ENCODE data around the gene CDC42.

- TF ChIP-seq, protein P1, sequence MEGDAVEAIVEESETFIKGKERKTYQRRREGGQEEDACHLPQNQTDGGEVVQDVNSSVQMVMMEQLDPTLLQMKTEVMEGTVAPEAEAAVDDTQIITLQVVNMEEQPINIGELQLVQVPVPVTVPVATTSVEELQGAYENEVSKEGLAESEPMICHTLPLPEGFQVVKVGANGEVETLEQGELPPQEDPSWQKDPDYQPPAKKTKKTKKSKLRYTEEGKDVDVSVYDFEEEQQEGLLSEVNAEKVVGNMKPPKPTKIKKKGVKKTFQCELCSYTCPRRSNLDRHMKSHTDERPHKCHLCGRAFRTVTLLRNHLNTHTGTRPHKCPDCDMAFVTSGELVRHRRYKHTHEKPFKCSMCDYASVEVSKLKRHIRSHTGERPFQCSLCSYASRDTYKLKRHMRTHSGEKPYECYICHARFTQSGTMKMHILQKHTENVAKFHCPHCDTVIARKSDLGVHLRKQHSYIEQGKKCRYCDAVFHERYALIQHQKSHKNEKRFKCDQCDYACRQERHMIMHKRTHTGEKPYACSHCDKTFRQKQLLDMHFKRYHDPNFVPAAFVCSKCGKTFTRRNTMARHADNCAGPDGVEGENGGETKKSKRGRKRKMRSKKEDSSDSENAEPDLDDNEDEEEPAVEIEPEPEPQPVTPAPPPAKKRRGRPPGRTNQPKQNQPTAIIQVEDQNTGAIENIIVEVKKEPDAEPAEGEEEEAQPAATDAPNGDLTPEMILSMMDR (IDR thresholded peaks at IDR 0.05) = no peak
- TF ChIP-seq POLR2A (IDR thresholded peaks at IDR 0.05) (no peak), POLR2AphosphoS5 (IDR thresholded peaks at IDR 0.05) (no peak), EP300 (IDR thresholded peaks at IDR 0.05) (no peak)
Observed at GRCh38 chr1:22102746-22103145, 50.2 kb downstream of the CDC42 start.

Data from suprapubic skin (tissue), 4 donors.